ENCODE data around the gene DGKK.
"Not testable (repeated sequence)": the region's sequence is repeated elsewhere in the genome, so short reads cannot be mapped to it uniquely, and the experiment has no call there.

Gene DGKK

GRCh38 chrX:50381729-50382415, 88.8 kb downstream of the DGKK start:
- no peaks in the 10 kb centered on the region for H3K9me3 ChIP-seq (ENCODE audit: control extremely low read depth in 1 of 5, control insufficient read depth in 4 of 5, insufficient read depth in 2 of 5, low read depth in 1 of 5, low read length in 4 of 5)
- no peak for DNase-seq
- POLR2A ChIA-PET: no interaction called here
- CTCF ChIA-PET: no interaction called here
- H3K27me3 ChIP-seq (replicated peaks in 2 of 5; ENCODE audit: control insufficient read depth in 4 of 5, insufficient read depth in 5 of 5, low read length in 4 of 5): peaks cover 0 to 5% (median 0%) of the 10 kb centered on the region in 5 experiments
- H3K27ac ChIP-seq (ENCODE audit: insufficient read depth in 1 of 2, low read depth in 1 of 2, low read length in 2 of 2, poor library complexity in 1 of 2, severe bottlenecking in 2 of 2): no peak overlapping the region
- H3K4me3 ChIP-seq (ENCODE audit: control insufficient read depth in 1 of 7, extremely low read depth in 1 of 7, insufficient read depth in 4 of 7, low read depth in 2 of 7, low read length in 6 of 7): no peak overlapping the region
- H3K4me1 ChIP-seq (ENCODE audit: control extremely low read depth in 1 of 4, control insufficient read depth in 4 of 4, insufficient read depth in 4 of 4, low read length in 3 of 4): no peaks in the 10 kb centered on the region
- no peaks in the 10 kb centered on the region for H3K36me3 ChIP-seq (ENCODE audit: control insufficient read depth in 4 of 4, insufficient read depth in 4 of 4, low read length in 3 of 4)
- WGBS (ENCODE audit: insufficient coverage): 77% methylated on average over 4 of the region's 5 CpGs

- no peak for DNase-seq
- Histone ChIP-seq H3K4me3 (ENCODE audit: control insufficient read depth in 1 of 7, extremely low read depth in 1 of 7, insufficient read depth in 4 of 7, low read depth in 2 of 7, low read length in 6 of 7) (no peak overlapping the region), H3K9me3 (ENCODE audit: control extremely low read depth in 1 of 5, control insufficient read depth in 4 of 5, insufficient read depth in 2 of 5, low read depth in 1 of 5, low read length in 4 of 5) (no peaks in the 10 kb centered on the region), H3K36me3 (ENCODE audit: control insufficient read depth in 4 of 4, insufficient read depth in 4 of 4, low read length in 3 of 4) (no peaks in the 10 kb centered on the region), H3K27ac (ENCODE audit: insufficient read depth in 1 of 2, low read depth in 1 of 2, low read length in 2 of 2, poor library complexity in 1 of 2, severe bottlenecking in 2 of 2) (no peak overlapping the region), H3K27me3 (replicated peaks in 2 of 5; ENCODE audit: control insufficient read depth in 4 of 5, insufficient read depth in 5 of 5, low read length in 4 of 5) (peaks cover 0 to 5% (median 0%) of the 10 kb centered on the region in 5 experiments), H3K4me1 (ENCODE audit: control extremely low read depth in 1 of 4, control insufficient read depth in 4 of 4, insufficient read depth in 4 of 4, low read length in 3 of 4) (no peaks in the 10 kb centered on the region)
- POLR2A ChIA-PET: no interaction called here
- CTCF ChIA-PET: no interaction called here
- WGBS (ENCODE audit: insufficient coverage): 80% methylated on average over 7 of the region's 9 CpGs
These were observed 95.0 kb downstream of the DGKK start for GRCh38 chrX:50375481-50376267.

- Histone ChIP-seq H3K9me3 (ENCODE audit: control extremely low read depth in 1 of 5, control insufficient read depth in 4 of 5, insufficient read depth in 2 of 5, low read depth in 1 of 5, low read length in 4 of 5) (no peaks in the 10 kb centered on the region), H3K4me1 (ENCODE audit: control extremely low read depth in 1 of 4, control insufficient read depth in 4 of 4, insufficient read depth in 4 of 4, low read length in 3 of 4) (no peaks in the 10 kb centered on the region), H3K36me3 (ENCODE audit: control insufficient read depth in 4 of 4, insufficient read depth in 4 of 4, low read length in 3 of 4) (no peaks in the 10 kb centered on the region), H3K27me3 (replicated peaks in 2 of 5; ENCODE audit: control insufficient read depth in 4 of 5, insufficient read depth in 5 of 5, low read length in 4 of 5) (peaks cover 0 to 10% (median 0%) of the 10 kb centered on the region in 5 experiments), H3K27ac (ENCODE audit: insufficient read depth in 1 of 2, low read depth in 1 of 2, low read length in 2 of 2, poor library complexity in 1 of 2, severe bottlenecking in 2 of 2) (no peak overlapping the region), H3K4me3 (ENCODE audit: control insufficient read depth in 1 of 7, extremely low read depth in 1 of 7, insufficient read depth in 4 of 7, low read depth in 2 of 7, low read length in 6 of 7) (no peak overlapping the region)
- no peak for DNase-seq
- CTCF ChIA-PET: no interaction called here
- POLR2A ChIA-PET: no interaction called here
- no CpG with 5 or more reads among the region's 4 CpGs for WGBS (ENCODE audit: insufficient coverage)
These were observed 97.7 kb downstream of the DGKK start for GRCh38 chrX:50372966-50373365.

DNA sequence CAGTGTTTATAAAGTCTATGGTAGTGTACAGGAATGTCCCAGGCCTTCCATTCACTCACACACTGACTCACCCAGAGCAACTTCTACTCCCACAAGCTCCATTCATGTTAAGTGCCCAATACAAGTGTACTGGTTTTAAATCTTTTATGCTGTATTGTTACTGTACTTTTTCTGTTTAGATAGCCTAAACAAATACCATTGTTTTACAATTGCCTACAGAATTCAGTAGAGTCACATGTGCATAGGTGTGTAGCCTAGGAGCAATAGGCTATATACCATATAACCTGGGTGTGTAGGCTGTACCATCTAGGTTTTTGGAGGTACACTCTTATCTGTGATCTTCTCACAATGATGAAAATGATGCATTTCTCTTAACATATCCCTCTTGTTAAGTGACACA, 126.7 kb downstream of the DGKK start:
- CTCF ChIA-PET: interaction anchor here (1.2 kb wide), 1 partner anchor 16 kb away, joined by 3 read pairs; no protein-coding TSS in a partner anchor
- Histone ChIP-seq H3K4me1 (ENCODE audit: control extremely low read depth in 1 of 4, control insufficient read depth in 4 of 4, insufficient read depth in 4 of 4, low read length in 3 of 4) (no peaks in the 10 kb centered on the region), H3K27me3 (replicated peaks in 2 of 5; ENCODE audit: control insufficient read depth in 4 of 5, insufficient read depth in 5 of 5, low read length in 4 of 5) (no peaks in the 10 kb centered on the region), H3K27ac (ENCODE audit: insufficient read depth in 1 of 2, low read depth in 1 of 2, low read length in 2 of 2, poor library complexity in 1 of 2, severe bottlenecking in 2 of 2) (no peak overlapping the region), H3K36me3 (ENCODE audit: control insufficient read depth in 4 of 4, insufficient read depth in 4 of 4, low read length in 3 of 4) (no peaks in the 10 kb centered on the region), H3K9me3 (ENCODE audit: control extremely low read depth in 1 of 5, control insufficient read depth in 4 of 5, insufficient read depth in 2 of 5, low read depth in 1 of 5, low read length in 4 of 5) (no peaks in the 10 kb centered on the region), H3K4me3 (ENCODE audit: control insufficient read depth in 1 of 7, extremely low read depth in 1 of 7, insufficient read depth in 4 of 7, low read depth in 2 of 7, low read length in 6 of 7) (no peak overlapping the region)
- POLR2A ChIA-PET: no interaction called here
- DNase-seq: no peak

DNA sequence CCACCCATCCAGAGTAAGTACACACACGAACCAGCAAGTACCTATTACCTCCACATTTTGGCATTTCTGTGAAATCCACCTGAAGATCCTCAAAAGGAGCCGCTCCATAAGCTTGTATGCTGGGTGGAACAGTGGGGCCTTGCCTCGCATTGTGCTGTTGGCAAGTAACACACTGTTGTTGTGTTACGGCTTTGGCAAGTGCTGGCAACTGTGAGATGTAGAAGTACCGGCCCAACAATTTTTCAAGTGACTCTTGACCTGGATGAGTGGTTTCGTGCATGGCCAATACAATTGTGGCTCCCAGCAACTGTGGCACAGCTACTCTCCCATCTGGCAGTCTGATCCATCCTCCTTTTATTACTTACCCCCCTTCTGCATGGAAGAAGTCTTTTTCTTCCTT, 137.3 kb downstream of the DGKK start:
- ChIA-PET POLR2A (no interaction called here), CTCF (no interaction called here)
- Histone ChIP-seq H3K36me3 (ENCODE audit: control insufficient read depth in 4 of 4, insufficient read depth in 4 of 4, low read length in 3 of 4) (no peaks in the 10 kb centered on the region), H3K27me3 (replicated peaks in 2 of 5; ENCODE audit: control insufficient read depth in 4 of 5, insufficient read depth in 5 of 5, low read length in 4 of 5) (no peaks in the 10 kb centered on the region), H3K27ac (ENCODE audit: insufficient read depth in 1 of 2, low read depth in 1 of 2, low read length in 2 of 2, poor library complexity in 1 of 2, severe bottlenecking in 2 of 2) (no peak overlapping the region), H3K4me1 (ENCODE audit: control extremely low read depth in 1 of 4, control insufficient read depth in 4 of 4, insufficient read depth in 4 of 4, low read length in 3 of 4) (no peaks in the 10 kb centered on the region), H3K4me3 (ENCODE audit: control insufficient read depth in 1 of 7, extremely low read depth in 1 of 7, insufficient read depth in 4 of 7, low read depth in 2 of 7, low read length in 6 of 7) (no peak overlapping the region), H3K9me3 (ENCODE audit: control extremely low read depth in 1 of 5, control insufficient read depth in 4 of 5, insufficient read depth in 2 of 5, low read depth in 1 of 5, low read length in 4 of 5) (peaks cover 0 to 2% (median 0%) of the 10 kb centered on the region in 5 experiments)
- WGBS (ENCODE audit: insufficient coverage): 82% methylated on average over 6 of the region's 6 CpGs
- DNase-seq: no peak

GRCh38 chrX:50332668-50333067, 138.0 kb downstream of the DGKK start:
- no CpG with 5 or more reads among the region's 5 CpGs for WGBS (ENCODE audit: insufficient coverage)

DNA sequence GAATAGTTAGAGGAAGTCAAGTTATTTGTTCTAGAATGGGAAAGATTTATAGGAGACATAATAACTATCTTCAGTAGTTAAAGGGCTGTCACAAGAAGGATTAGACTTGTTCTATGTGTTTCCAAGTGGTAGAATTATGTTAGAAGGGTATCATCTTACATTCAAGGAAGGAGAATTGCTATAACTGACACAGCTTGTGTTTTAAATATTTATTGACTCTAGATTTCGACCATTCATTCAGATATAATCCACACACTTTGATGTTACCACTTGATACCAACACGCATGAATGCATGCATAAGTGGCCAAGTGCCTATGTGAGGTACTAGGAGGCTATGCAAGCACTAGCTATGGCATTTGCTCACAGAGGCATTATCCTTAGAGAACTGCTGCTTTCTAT, 143.4 kb downstream of the DGKK start:
- no peak for DNase-seq
- ChIA-PET POLR2A (no interaction called here), CTCF (no interaction called here)
- Histone ChIP-seq H3K27ac (ENCODE audit: insufficient read depth in 1 of 2, low read depth in 1 of 2, low read length in 2 of 2, poor library complexity in 1 of 2, severe bottlenecking in 2 of 2) (no peak overlapping the region), H3K9me3 (ENCODE audit: control extremely low read depth in 1 of 5, control insufficient read depth in 4 of 5, insufficient read depth in 2 of 5, low read depth in 1 of 5, low read length in 4 of 5) (no peaks in the 10 kb centered on the region), H3K36me3 (ENCODE audit: control insufficient read depth in 4 of 4, insufficient read depth in 4 of 4, low read length in 3 of 4) (no peaks in the 10 kb centered on the region), H3K27me3 (replicated peaks in 2 of 5; ENCODE audit: control insufficient read depth in 4 of 5, insufficient read depth in 5 of 5, low read length in 4 of 5) (no peaks in the 10 kb centered on the region), H3K4me3 (ENCODE audit: control insufficient read depth in 1 of 7, extremely low read depth in 1 of 7, insufficient read depth in 4 of 7, low read depth in 2 of 7, low read length in 6 of 7) (no peak overlapping the region), H3K4me1 (ENCODE audit: control extremely low read depth in 1 of 4, control insufficient read depth in 4 of 4, insufficient read depth in 4 of 4, low read length in 3 of 4) (no peaks in the 10 kb centered on the region)
- WGBS (ENCODE audit: insufficient coverage): 83% methylated on average over 1 of the region's 2 CpGs

More at GRCh38 chrX:50332668-50333067, 138.0 kb downstream of the DGKK start:
- H3K9me3 ChIP-seq (ENCODE audit: control extremely low read depth in 1 of 5, control insufficient read depth in 4 of 5, insufficient read depth in 2 of 5, low read depth in 1 of 5, low read length in 4 of 5); H3K4me1 ChIP-seq (ENCODE audit: control extremely low read depth in 1 of 4, control insufficient read depth in 4 of 4, insufficient read depth in 4 of 4, low read length in 3 of 4); CTCF ChIA-PET; POLR2A ChIA-PET; H3K27me3 ChIP-seq (replicated peaks in 2 of 5; ENCODE audit: control insufficient read depth in 4 of 5, insufficient read depth in 5 of 5, low read length in 4 of 5); DNase-seq; H3K27ac ChIP-seq (ENCODE audit: insufficient read depth in 1 of 2, low read depth in 1 of 2, low read length in 2 of 2, poor library complexity in 1 of 2, severe bottlenecking in 2 of 2); H3K4me3 ChIP-seq (ENCODE audit: control insufficient read depth in 1 of 7, extremely low read depth in 1 of 7, insufficient read depth in 4 of 7, low read depth in 2 of 7, low read length in 6 of 7); H3K36me3 ChIP-seq (ENCODE audit: control insufficient read depth in 4 of 4, insufficient read depth in 4 of 4, low read length in 3 of 4): not testable (repeated sequence)

All from common myeloid progenitor, CD34-positive (primary cell).